Left lobe of liver (tissue), 2 donors: ENCODE measurements around the gene ARHGEF10L. TPM values are rescaled to one million over a fixed set of nuclear protein-coding genes. Genes with fewer than 3 reads are reported as not detected.
A peak's percentile ranks its signal among the peaks of the same experiment; 100 is the strongest.

Experiments used
- ATAC-seq: fragments of 200-7000 bp; cut with Tn5 transposase; one replicate; pipeline ENCODE4 v1.9.1; 2020; ENCODE audit warnings: mild to moderate bottlenecking, moderate library complexity
- DNase-seq: peaks from one replicate; pipeline ENCODE4 v3.0.0-alpha.2; 2020; ENCODE audit warnings: low spot score
- total RNA-seq: library from RNA; stranded (reverse); gene quantifications from one replicate; pipeline ENCODE4 v1.2.1, GENCODE V29; 2021
- donor health status: DM: no; HTN: no; CAD: no; lungs with moderate emphysema.
- donor health status: DM: no; HTN: yes; CAD: no.

Gene ARHGEF10L
- total RNA-seq, 1 donor from 2014 or later, result 126 TPM

- no peak for DNase-seq
- no peak for ATAC-seq
Measured at GRCh38 chr1:17546946-17547670, 7.6 kb downstream of the ARHGEF10L start.

- ATAC-seq (no peak), DNase-seq (no peak)
Measured at GRCh38 chr1:17549384-17549783, 9.9 kb downstream of the ARHGEF10L start.

- DNase-seq, result no peak
- peak; percentile 17 for ATAC-seq
Measured at GRCh38 chr1:17550729-17551584, 11.5 kb downstream of the ARHGEF10L start.

DNA sequence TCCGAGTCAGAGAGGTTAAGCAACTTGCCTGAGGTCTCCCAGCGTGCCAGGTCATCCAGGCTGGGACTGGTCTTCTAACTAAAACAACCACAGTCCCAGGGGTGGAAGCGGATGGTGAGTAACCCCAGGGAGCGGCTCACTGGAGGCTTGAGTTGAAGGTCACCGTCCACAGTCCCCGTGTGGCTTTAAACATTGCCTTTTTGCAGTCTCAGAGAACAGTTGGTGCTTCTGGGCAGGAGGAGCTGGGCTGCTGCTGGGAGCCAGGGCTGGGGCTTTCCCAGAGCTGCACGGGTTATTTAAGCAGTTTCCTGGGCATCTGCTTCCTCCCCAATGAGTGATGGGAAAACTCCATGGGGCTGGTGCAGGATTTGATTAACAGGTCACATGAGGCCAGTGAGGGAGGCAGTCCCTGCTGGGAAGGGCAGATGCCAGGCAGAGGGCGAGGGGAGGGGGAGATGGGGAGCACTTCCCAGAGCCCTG lies 12.3 kb downstream of the ARHGEF10L start:
- DNase-seq (no peak), ATAC-seq (peak; percentile 59)

- no peak for ATAC-seq
- no peak for DNase-seq
Measured at GRCh38 chr1:17553975-17554700, 14.6 kb downstream of the ARHGEF10L start.

DNA sequence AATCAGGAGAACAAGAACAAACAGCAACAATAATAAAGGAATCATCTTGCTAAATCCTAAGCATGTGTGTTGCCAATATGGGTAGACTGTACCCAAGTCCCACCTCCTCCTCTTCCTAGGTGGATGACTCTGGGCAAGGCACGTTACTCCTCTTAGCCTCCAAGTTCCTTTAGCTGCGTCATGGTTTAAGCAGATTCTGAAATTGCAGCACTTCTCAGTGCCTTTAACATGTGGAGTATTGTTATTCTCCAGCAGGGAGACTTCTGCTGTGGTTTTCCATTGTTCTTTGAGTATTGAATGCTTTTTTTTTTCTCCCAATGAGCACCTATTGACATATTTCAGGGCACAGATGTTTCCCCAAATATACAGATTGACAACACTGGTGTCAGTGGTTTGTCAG lies 15.5 kb downstream of the ARHGEF10L start:
- DNase-seq, result no peak
- ATAC-seq, result no peak

- DNase-seq, result no peak
Measured at GRCh38 chr1:17557986-17558385, 18.5 kb downstream of the ARHGEF10L start.

DNA sequence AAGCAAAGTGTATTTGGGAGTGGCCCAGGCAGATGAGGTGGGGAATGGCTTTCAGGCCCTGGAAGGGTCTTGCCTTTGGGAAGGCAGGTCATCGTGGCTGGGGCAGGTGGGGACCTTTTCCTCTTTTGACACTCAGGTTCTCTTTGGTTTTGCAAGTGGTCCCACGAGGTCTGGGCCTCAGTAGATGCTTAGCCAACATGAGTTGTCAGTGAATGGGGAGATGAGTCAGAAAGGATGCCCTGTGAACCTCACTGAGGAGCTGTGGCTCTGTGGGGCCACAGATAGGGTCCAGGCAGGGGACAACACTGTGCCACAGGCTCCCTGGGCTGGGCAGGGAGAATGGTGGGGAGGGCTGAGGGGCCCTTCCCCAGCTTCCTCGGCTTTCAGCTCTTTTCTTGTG lies 19.0 kb downstream of the ARHGEF10L start:
- ATAC-seq (no peak), DNase-seq (no peak)

More at GRCh38 chr1:17557986-17558385, 18.5 kb downstream of the ARHGEF10L start:
- no peak for ATAC-seq

GRCh38 chr1:17558954-17559614 lies 19.6 kb downstream of the ARHGEF10L start:
- no peak for DNase-seq
- no peak for ATAC-seq

DNA sequence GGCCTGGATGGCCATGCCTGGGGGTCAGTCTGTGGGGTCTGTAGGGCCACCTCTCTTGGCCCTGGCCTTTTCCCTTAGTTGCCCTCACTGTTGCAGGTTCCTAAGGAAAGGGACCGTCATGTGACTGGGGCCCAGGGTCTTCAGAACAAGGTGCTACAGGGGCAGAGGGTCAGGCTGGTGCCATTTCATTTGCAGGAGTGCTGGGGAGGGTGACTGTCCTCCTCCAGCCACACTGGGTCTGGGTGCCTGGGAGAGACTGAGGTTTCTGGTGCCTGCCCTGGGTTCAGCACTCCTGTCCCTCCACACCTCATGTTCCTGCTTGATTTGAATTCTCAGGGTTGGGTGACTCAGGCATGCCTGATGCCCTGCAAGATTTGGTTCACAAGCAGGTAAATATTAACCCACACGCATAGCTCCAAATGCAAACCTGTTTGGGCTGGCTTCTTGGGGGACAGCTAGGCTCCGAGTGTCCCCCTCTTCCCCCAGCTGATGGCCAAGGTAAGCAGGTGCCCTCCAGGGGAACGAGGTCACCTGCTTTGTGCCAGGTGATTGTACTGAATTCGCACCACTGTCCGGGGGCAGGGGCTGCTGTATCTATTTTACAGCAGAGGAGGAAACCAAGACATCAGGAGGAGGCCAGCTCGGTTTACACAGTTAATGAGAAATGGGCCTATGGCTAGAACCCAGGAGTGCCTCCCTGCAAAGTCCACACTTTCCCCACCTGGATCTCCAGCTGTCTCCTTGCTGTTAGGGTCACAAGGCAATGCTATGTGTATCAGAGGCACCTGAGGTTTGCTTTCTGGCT lies 20.3 kb downstream of the ARHGEF10L start:
- DNase-seq (peak; percentile 72), ATAC-seq (peak; percentile 71)

- no peak for ATAC-seq
- DNase-seq, result no peak
Measured at GRCh38 chr1:17561247-17561548, 21.7 kb downstream of the ARHGEF10L start.

DNA sequence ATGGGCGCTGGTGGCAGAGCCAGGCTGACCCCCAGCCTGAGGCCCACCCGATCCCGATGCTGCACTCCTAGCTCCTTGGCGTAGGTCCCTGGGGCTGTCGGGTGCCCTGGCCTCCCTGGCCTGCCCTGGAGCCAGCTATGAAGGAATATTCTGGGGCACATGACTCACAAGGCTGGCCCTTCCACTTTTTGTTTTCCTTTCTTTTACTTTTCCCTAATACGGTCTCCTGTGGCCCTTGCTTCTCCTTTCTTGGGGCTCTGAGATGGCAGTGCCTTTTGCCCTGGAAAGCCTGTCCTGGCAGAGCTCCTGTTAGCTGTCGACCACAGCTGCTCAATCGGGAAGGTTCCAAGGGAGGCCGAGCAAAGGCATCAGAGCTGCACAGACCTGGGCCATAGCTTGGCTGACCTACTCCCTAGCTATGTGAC lies 22.1 kb downstream of the ARHGEF10L start:
- DNase-seq (peak; percentile 62), ATAC-seq (peak; percentile 19)

DNA sequence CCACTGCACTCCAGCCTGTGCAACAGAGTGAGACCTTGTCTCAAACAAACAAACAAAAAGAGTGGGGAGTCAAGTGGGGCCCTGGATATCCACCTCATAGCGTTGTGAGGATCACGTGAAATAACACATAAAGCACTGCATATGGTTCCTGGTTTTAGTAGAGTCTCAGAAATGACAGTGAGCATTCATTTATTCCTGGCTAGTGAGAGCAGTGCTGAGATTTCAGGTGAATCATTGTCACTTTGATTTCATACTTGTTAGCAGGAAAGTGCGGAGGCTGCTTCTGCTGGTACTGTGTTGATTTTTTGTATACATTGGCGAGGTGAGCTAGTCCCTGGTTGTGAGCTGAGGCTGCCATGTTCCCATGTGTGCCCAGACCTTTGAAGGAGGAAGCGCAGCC lies 22.9 kb downstream of the ARHGEF10L start:
- ATAC-seq, result no peak
- DNase-seq, result no peak

GRCh38 chr1:17563494-17564281 lies 24.2 kb downstream of the ARHGEF10L start:
- ATAC-seq, result peak; percentile 19
- DNase-seq, result no peak

- DNase-seq (peak; percentile 90), ATAC-seq (peak; percentile 45)
Measured at GRCh38 chr1:17564458-17565393, 25.2 kb downstream of the ARHGEF10L start.

DNA sequence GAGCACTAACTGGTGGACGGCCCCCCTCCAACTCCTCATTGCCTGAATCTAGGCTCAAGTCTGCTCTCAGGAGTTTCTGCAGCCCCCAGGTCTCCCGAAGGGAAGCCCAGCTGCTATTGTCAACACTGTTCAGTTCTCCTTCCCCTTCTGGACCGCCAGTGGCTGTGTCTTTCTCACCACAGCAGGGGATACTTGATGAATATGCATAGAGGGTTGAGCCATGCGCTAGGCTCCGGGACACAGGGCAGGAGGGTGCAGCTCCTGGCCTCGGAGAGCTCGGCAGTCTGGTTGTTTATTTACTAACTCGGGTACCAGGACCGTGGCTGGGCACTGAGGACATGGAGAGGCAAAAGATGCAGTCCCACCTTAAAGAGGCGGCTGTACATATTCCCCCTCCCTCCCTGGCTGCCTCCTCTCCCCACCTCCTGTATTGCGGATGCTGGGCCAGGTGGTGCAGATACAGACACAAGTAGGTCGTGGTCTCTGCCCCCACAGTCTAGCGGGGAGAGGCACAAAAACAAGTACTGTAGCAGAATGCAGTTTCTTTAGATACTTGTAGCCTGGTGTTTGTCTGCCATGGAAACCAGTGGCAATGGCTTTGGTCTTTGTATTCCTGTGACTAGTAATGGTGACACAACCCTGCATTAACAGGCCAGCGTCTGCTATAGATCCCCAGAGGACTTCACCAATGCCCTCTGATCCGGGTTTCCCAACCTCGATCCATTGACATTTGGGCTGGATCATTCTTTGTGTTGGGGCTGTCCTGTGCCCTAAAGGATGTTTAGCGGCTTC lies 26.2 kb downstream of the ARHGEF10L start:
- peak; percentile 69 for ATAC-seq
- peak; percentile 81 for DNase-seq

GRCh38 chr1:17566417-17566816 lies 26.9 kb downstream of the ARHGEF10L start:
- no peak for DNase-seq
- no peak for ATAC-seq
